Right lobe of liver (tissue), 4 donors: ENCODE data around the gene KCNJ6.
"Not testable (repeated sequence)": the region's sequence is repeated elsewhere in the genome, so short reads cannot be mapped to it uniquely, and the experiment has no call there.

Experiments
- POLR2A ChIP-seq: fragments of 450-650 bp; IDR thresholded peaks from one replicate; pipeline ENCODE4 v1.6.1; 2017; ENCODE audit warnings: antibody characterized with exemption, mild to moderate bottlenecking
- TF ChIP-seq, protein P1 (sequence below), 4 donors: fragments of 200-600 bp in 3 of 4; fragments of 450-650 bp in 1 of 4; IDR thresholded peaks; one replicate each; pipeline versions ENCODE4 v1.5.1 to v1.8.0; 2016 to 2022; ENCODE audit warnings: antibody characterized with exemption in 4 of 4, mild to moderate bottlenecking in 2 of 4
- donor health status: DM: no; HTN: no; CAD: no.
- donor health status: DM: no; HTN: no; CAD: no.
- donor health status: DM: no; HTN: yes; CAD: no.

- TF ChIP-seq POLR2A: not testable (repeated sequence)
- TF ChIP-seq, protein P1, sequence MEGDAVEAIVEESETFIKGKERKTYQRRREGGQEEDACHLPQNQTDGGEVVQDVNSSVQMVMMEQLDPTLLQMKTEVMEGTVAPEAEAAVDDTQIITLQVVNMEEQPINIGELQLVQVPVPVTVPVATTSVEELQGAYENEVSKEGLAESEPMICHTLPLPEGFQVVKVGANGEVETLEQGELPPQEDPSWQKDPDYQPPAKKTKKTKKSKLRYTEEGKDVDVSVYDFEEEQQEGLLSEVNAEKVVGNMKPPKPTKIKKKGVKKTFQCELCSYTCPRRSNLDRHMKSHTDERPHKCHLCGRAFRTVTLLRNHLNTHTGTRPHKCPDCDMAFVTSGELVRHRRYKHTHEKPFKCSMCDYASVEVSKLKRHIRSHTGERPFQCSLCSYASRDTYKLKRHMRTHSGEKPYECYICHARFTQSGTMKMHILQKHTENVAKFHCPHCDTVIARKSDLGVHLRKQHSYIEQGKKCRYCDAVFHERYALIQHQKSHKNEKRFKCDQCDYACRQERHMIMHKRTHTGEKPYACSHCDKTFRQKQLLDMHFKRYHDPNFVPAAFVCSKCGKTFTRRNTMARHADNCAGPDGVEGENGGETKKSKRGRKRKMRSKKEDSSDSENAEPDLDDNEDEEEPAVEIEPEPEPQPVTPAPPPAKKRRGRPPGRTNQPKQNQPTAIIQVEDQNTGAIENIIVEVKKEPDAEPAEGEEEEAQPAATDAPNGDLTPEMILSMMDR (IDR thresholded peaks at IDR 0.05): not testable (repeated sequence)
These were observed 325.4 kb downstream of the KCNJ6 start for GRCh38 chr21:37590836-37591235.
